HPDE6-E6E7 (cell line): ENCODE results near the gene TMX4.

Source experiments
- DNase-seq: peaks from one replicate; pipeline ENCODE4 v3.0.0; 2011; ENCODE audit warnings: missing footprints; ENCODE audit errors: extremely low spot score

TMX4 gene

GRCh38 chr20:8018958-8019245, 659 bp downstream of the TMX4 start:
- DNase-seq = peak; percentile 72

GRCh38 chr20:8012724-8013123, 6.8 kb downstream of the TMX4 start:
- no peak for DNase-seq

GRCh38 chr20:8008733-8009132, 10.8 kb downstream of the TMX4 start:
- DNase-seq = no peak

GRCh38 chr20:8007490-8007889, 12.1 kb downstream of the TMX4 start:
- DNase-seq = no peak

- no peak for DNase-seq
Measured at GRCh38 chr20:8005575-8006366, 13.8 kb downstream of the TMX4 start.

- no peak for DNase-seq
Measured at GRCh38 chr20:8005033-8005432, 14.5 kb downstream of the TMX4 start.

- no peak for DNase-seq
Measured at GRCh38 chr20:8002056-8002455, 17.5 kb downstream of the TMX4 start.

- no peak for DNase-seq
Measured at GRCh38 chr20:8000796-8001195, 18.8 kb downstream of the TMX4 start.

- DNase-seq = no peak
Measured at GRCh38 chr20:7996898-7997297, 22.7 kb downstream of the TMX4 start.

GRCh38 chr20:7994809-7995208, 24.8 kb downstream of the TMX4 start:
- DNase-seq = no peak

- DNase-seq = no peak
Measured at GRCh38 chr20:7993703-7994102, 25.9 kb downstream of the TMX4 start.

- no peak for DNase-seq
Measured at GRCh38 chr20:7993238-7993637, 26.3 kb downstream of the TMX4 start.

- DNase-seq = no peak
Measured at GRCh38 chr20:7990385-7990784, 29.2 kb downstream of the TMX4 start.

GRCh38 chr20:7989379-7989778, 30.2 kb downstream of the TMX4 start:
- no peak for DNase-seq

- DNase-seq = no peak
Measured at GRCh38 chr20:7985916-7986315, 33.6 kb downstream of the TMX4 start.

- no peak for DNase-seq
Measured at GRCh38 chr20:7984192-7984591, 35.4 kb downstream of the TMX4 start.

- no peak for DNase-seq
Measured at GRCh38 chr20:7981374-7981773, 38.2 kb downstream of the TMX4 start.

- peak; percentile 47 for DNase-seq
Measured at GRCh38 chr20:7980332-7981046, 39.1 kb downstream of the TMX4 start.

- DNase-seq = no peak
Measured at GRCh38 chr20:7977709-7978108, 41.9 kb downstream of the TMX4 start.

GRCh38 chr20:7975851-7976414, 43.6 kb downstream of the TMX4 start:
- no peak for DNase-seq

- no peak for DNase-seq
Measured at GRCh38 chr20:7974785-7975435, 44.7 kb downstream of the TMX4 start.

- DNase-seq = no peak
Measured at GRCh38 chr20:7971536-7972280, 47.9 kb downstream of the TMX4 start.
